Limb (tissue), 2 donors: Measurements from ENCODE around the gene CTIF.

Source experiments
- DNase-seq, 2 donors: peaks; one replicate each; pipeline ENCODE4 v3.0.0-alpha.2; 2016; ENCODE audit errors: extremely low spot score in 2 of 2

The CTIF gene

GRCh38 chr18:48679236-48679635 is 140.4 kb downstream of the CTIF start:
- no peak for DNase-seq

- DNase-seq = no peak
These were observed 141.8 kb downstream of the CTIF start for GRCh38 chr18:48680339-48681250.

GRCh38 chr18:48682768-48683167 is 143.9 kb downstream of the CTIF start:
- DNase-seq = no peak

GRCh38 chr18:48683197-48683596 is 144.4 kb downstream of the CTIF start:
- no peak for DNase-seq

- DNase-seq = no peak
These were observed 144.8 kb downstream of the CTIF start for GRCh38 chr18:48683661-48684060.

- no peak for DNase-seq
These were observed 148.7 kb downstream of the CTIF start for GRCh38 chr18:48687346-48688042.

GRCh38 chr18:48688961-48689360 is 150.1 kb downstream of the CTIF start:
- DNase-seq = no peak

- DNase-seq = no peak
These were observed 150.7 kb downstream of the CTIF start for GRCh38 chr18:48689548-48689947.

GRCh38 chr18:48690494-48690893 is 151.7 kb downstream of the CTIF start:
- DNase-seq = no peak

GRCh38 chr18:48693006-48693405 is 154.2 kb downstream of the CTIF start:
- no peak for DNase-seq

- no peak for DNase-seq
These were observed 154.9 kb downstream of the CTIF start for GRCh38 chr18:48693625-48694262.

GRCh38 chr18:48694295-48694694 is 155.5 kb downstream of the CTIF start:
- no peak for DNase-seq

GRCh38 chr18:48695671-48696070 is 156.8 kb downstream of the CTIF start:
- no peak for DNase-seq

GRCh38 chr18:48696218-48696617 is 157.4 kb downstream of the CTIF start:
- no peak for DNase-seq

- DNase-seq = no peak
These were observed 158.6 kb downstream of the CTIF start for GRCh38 chr18:48697441-48697840.

GRCh38 chr18:48698707-48699106 is 159.9 kb downstream of the CTIF start:
- DNase-seq = no peak

GRCh38 chr18:48699761-48700160 is 160.9 kb downstream of the CTIF start:
- no peak for DNase-seq

GRCh38 chr18:48700446-48700845 is 161.6 kb downstream of the CTIF start:
- no peak for DNase-seq

GRCh38 chr18:48702346-48703027 is 163.7 kb downstream of the CTIF start:
- no peak for DNase-seq

GRCh38 chr18:48703028-48703386 is 164.2 kb downstream of the CTIF start:
- DNase-seq = no peak

GRCh38 chr18:48703418-48703817 is 164.6 kb downstream of the CTIF start:
- DNase-seq = no peak

GRCh38 chr18:48705043-48705442 is 166.2 kb downstream of the CTIF start:
- DNase-seq = no peak
